H1 (cell line): ENCODE measurements around the gene JTB. TPM values are rescaled to one million over a fixed set of nuclear protein-coding genes. Genes with fewer than 3 reads are reported as not detected.

Source experiments
- CTCF ChIA-PET: fragments of 300-600 bp; sonication (Branson Sonifier 250); formaldehyde crosslinking; loops from one replicate; lab custom pipeline; 2021; ENCODE audit not compliant: partially characterized antibody; lab: Charles Lee
- POLR2A ChIA-PET: fragments of 300-600 bp; sonication (Branson Sonifier 250); formaldehyde crosslinking; loops from one replicate; lab custom pipeline; 2021; ENCODE audit warnings: inconsistent platforms; ENCODE audit not compliant: partially characterized antibody; lab: Charles Lee
- DNase-seq, 2 experiments: peaks; one replicate each; pipeline versions ENCODE4 v3.0.0 to v3.0.0-alpha.2; 2010 to 2022; ENCODE audit warnings: low spot score in 2 of 2, low read depth in 1 of 2, mixed read lengths in 1 of 2
- FAIRE-seq: peaks from 2 replicates; lab custom pipeline; 2011; peaks lifted over from hg19 to GRCh38; lab: Jason Lieb, UNC
- H2AFZ ChIP-seq: 2 replicates; pipeline ENCODE4 v1.8.1; 2012; ENCODE audit warnings: low read length, inconsistent platforms
- H2AK5ac ChIP-seq: 2 replicates; pipeline ENCODE4 v1.6.1; 2013; ENCODE audit warnings: low read depth, low read length
- H2BK120ac ChIP-seq: replicated peaks from 2 replicates; pipeline ENCODE3; 2013; ENCODE audit warnings: low read depth, low read length, inconsistent platforms
- H2BK12ac ChIP-seq: 2 replicates; pipeline ENCODE4 v1.6.1; 2013; ENCODE audit warnings: low read depth, low read length
- H2BK15ac ChIP-seq: 2 replicates; pipeline ENCODE4 v1.6.1; 2013; ENCODE audit warnings: low read length
- H2BK20ac ChIP-seq: 2 replicates; pipeline ENCODE4 v1.6.1; 2013; ENCODE audit warnings: low read length
- H2BK5ac ChIP-seq: 2 replicates; pipeline ENCODE4 v1.6.1; 2013; ENCODE audit warnings: low read depth, low read length
- H3K14ac ChIP-seq: 2 replicates; pipeline ENCODE4 v1.6.1; 2013; ENCODE audit warnings: inconsistent platforms; ENCODE audit not compliant: insufficient read length
- H3K18ac ChIP-seq: 2 replicates; pipeline ENCODE4 v1.6.1; 2013; ENCODE audit warnings: low read length; ENCODE audit errors: extremely low read depth
- H3K23ac ChIP-seq: 2 replicates; pipeline ENCODE4 v1.6.1; 2013; ENCODE audit warnings: inconsistent platforms; ENCODE audit not compliant: insufficient read length
- H3K23me2 ChIP-seq: 2 replicates; pipeline ENCODE4 v1.6.1; 2013; ENCODE audit warnings: low read depth, low read length
- H3K27ac ChIP-seq: 2 replicates; pipeline ENCODE4 v1.6.1; 2011; ENCODE audit warnings: low read depth, low read length, inconsistent platforms
- H3K27me3 ChIP-seq, 4 experiments: replicated peaks in 1 of 4; 1 replicate in 1 of 4; 2 replicates in 3 of 4; pipeline versions ENCODE4 v1.6.1 to v1.8.1; 2011 to 2013; ENCODE audit warnings: low read length in 3 of 4, mild to moderate bottlenecking in 3 of 4, inconsistent platforms in 2 of 4, mixed read lengths in 2 of 4, moderate library complexity in 1 of 4; ENCODE audit not compliant: control insufficient read depth in 3 of 4, insufficient read depth in 3 of 4; ENCODE audit errors: extremely low read depth in 1 of 4
- H3K36me3 ChIP-seq, 4 experiments: 2 replicates each; pipeline versions ENCODE4 v1.6.1 to v1.8.1; 2011 to 2013; ENCODE audit warnings: mild to moderate bottlenecking in 4 of 4, low read length in 3 of 4, moderate library complexity in 2 of 4, control low read depth in 1 of 4, inconsistent platforms in 1 of 4; ENCODE audit not compliant: insufficient read depth in 4 of 4, control insufficient read depth in 2 of 4
- H3K4ac ChIP-seq: replicated peaks from 2 replicates; pipeline ENCODE3; 2013; ENCODE audit warnings: low read length, low read depth, mixed read lengths, inconsistent platforms; ENCODE audit not compliant: insufficient read length
- H3K4me1 ChIP-seq, 4 experiments: replicated peaks in 1 of 4; 1 replicate in 1 of 4; 2 replicates in 3 of 4; pipeline versions ENCODE4 v1.6.1 to v1.8.1; 2011 to 2013; ENCODE audit warnings: low read length in 3 of 4, inconsistent platforms in 2 of 4, mixed read lengths in 1 of 4; ENCODE audit not compliant: insufficient read depth in 4 of 4, control insufficient read depth in 3 of 4
- H3K4me2 ChIP-seq, 2 experiments: 2 replicates each; pipeline versions ENCODE4 v1.6.1 to v1.8.1; 2011 to 2013; ENCODE audit warnings: low read depth in 2 of 2, low read length in 2 of 2, control low read depth in 1 of 2, inconsistent platforms in 1 of 2, mild to moderate bottlenecking in 1 of 2; ENCODE audit not compliant: insufficient read depth in 1 of 2
- H3K4me3 ChIP-seq, 4 experiments: fragments of 200-600, 300-600 bp in 1 of 4; sonication (generic), shearing (Covaris generic), sonication (Bioruptor Twin) in 1 of 4; 2 replicates each; pipeline versions ENCODE4 v1.5.1 to v1.8.1; 2011 to 2016; ENCODE audit warnings: low read length in 4 of 4, low read depth in 3 of 4, control low read depth in 2 of 4, inconsistent platforms in 2 of 4, mild to moderate bottlenecking in 2 of 4, mixed read lengths in 1 of 4, moderate library complexity in 1 of 4; ENCODE audit not compliant: insufficient read depth in 2 of 4; ENCODE audit errors: extremely low read depth in 1 of 4
- H3K56ac ChIP-seq: replicated peaks from 2 replicates; pipeline ENCODE3; 2013; ENCODE audit warnings: low read depth, mild to moderate bottlenecking, mixed read lengths, low read length, inconsistent platforms; ENCODE audit not compliant: insufficient read length
- H3K79me1 ChIP-seq: 2 replicates; pipeline ENCODE4 v1.6.1; 2013; ENCODE audit warnings: low read depth, low read length, control low read depth
- H3K79me2 ChIP-seq, 2 experiments: 2 replicates each; pipeline versions ENCODE4 v1.6.1 to v1.8.1; 2012 to 2013; ENCODE audit warnings: low read length in 2 of 2, mild to moderate bottlenecking in 2 of 2, inconsistent platforms in 1 of 2; ENCODE audit not compliant: insufficient read depth in 2 of 2, control insufficient read depth in 1 of 2
- H3K9ac ChIP-seq, 4 experiments: replicated peaks in 1 of 4; 1 replicate in 1 of 4; 2 replicates in 3 of 4; pipeline versions ENCODE4 v1.6.1 to v1.8.1; 2011 to 2013; ENCODE audit warnings: low read depth in 3 of 4, low read length in 3 of 4, control low read depth in 2 of 4, mild to moderate bottlenecking in 2 of 4, moderate library complexity in 2 of 4, inconsistent platforms in 1 of 4; ENCODE audit errors: extremely low read depth in 1 of 4
- H3K9me3 ChIP-seq, 2 experiments: 2 replicates each; pipeline versions ENCODE4 v1.6.1 to v1.8.1; 2012 to 2013; ENCODE audit warnings: mild to moderate bottlenecking in 2 of 2, moderate library complexity in 2 of 2, control low read depth in 1 of 2, inconsistent platforms in 1 of 2, low read depth in 1 of 2, low read length in 1 of 2, mixed read lengths in 1 of 2; ENCODE audit not compliant: insufficient read depth in 2 of 2
- H4K20me1 ChIP-seq, 2 experiments: replicated peaks in 1 of 2; 2 replicates each; pipeline versions ENCODE3 to v1.8.1; 2011 to 2013; ENCODE audit warnings: inconsistent platforms in 2 of 2, low read length in 2 of 2, mild to moderate bottlenecking in 1 of 2; ENCODE audit not compliant: insufficient read depth in 2 of 2, control insufficient read depth in 1 of 2
- H4K5ac ChIP-seq: 2 replicates; pipeline ENCODE4 v1.6.1; 2013; ENCODE audit warnings: low read length, low read depth, mixed read lengths, inconsistent platforms; ENCODE audit not compliant: insufficient read length
- H4K8ac ChIP-seq: 2 replicates; pipeline ENCODE4 v1.8.0; 2013; ENCODE audit warnings: mild to moderate bottlenecking, moderate library complexity, low read length, inconsistent platforms; ENCODE audit not compliant: insufficient read depth; ENCODE audit errors: extremely low read depth
- H4K91ac ChIP-seq: replicated peaks from 2 replicates; pipeline ENCODE3; 2013; ENCODE audit warnings: low read length, mixed read lengths, inconsistent platforms; ENCODE audit not compliant: insufficient read length
- BRCA1 ChIP-seq: IDR thresholded peaks from 2 replicates; pipeline ENCODE4 v1.6.1; 2012; ENCODE audit warnings: low read depth, low read length, improper control_type of control experiment
- CBX5 ChIP-seq: fragments of 300-800, 300-1000 bp; sonication (generic); IDR thresholded peaks from 2 replicates; pipeline ENCODE4 v1.7.1; 2016; ENCODE audit warnings: antibody characterized with exemption, low read length, low read depth
- EZH2 ChIP-seq: fragments of 200-600 bp; sonication (generic); IDR thresholded peaks from 2 replicates; pipeline ENCODE4 v1.7.1; 2012; ENCODE audit warnings: low read depth, mild to moderate bottlenecking, moderate library complexity, low read length, inconsistent platforms; ENCODE audit not compliant: severe bottlenecking
- JUND ChIP-seq: IDR thresholded peaks from 2 replicates; pipeline ENCODE4 v1.6.1; 2011; ENCODE audit warnings: mild to moderate bottlenecking, improper control_type of control experiment, low read length
- SAP30 ChIP-seq: fragments of 300-600 bp; sonication (generic); IDR thresholded peaks from 2 replicates; pipeline ENCODE4 v1.7.1; 2012; ENCODE audit warnings: low read length, moderate library complexity, mild to moderate bottlenecking, inconsistent platforms; ENCODE audit not compliant: insufficient read depth, insufficient replicate concordance
- SP2 ChIP-seq: IDR thresholded peaks from 2 replicates; pipeline ENCODE4 v1.6.1; 2012; ENCODE audit warnings: mild to moderate bottlenecking, low read length, inconsistent platforms
- WGBS, 2 experiments: shearing (Covaris generic) in 1 of 2; methylation state at CpG; one replicate each; pipeline versions ENCODE4 v1.1.6 to v1.1.7; 2013 to 2015; ENCODE audit warnings: low lambda C conversion rate in 2 of 2, mixed read lengths in 2 of 2, inconsistent platforms in 1 of 2, low coverage in 1 of 2, missing lambda C conversion rate in 1 of 2; ENCODE audit not compliant: insufficient replicate concordance in 2 of 2, insufficient coverage in 1 of 2, insufficient read length in 1 of 2; ENCODE audit errors: extremely low coverage in 1 of 2, missing lambda C conversion rate in 1 of 2; 5-methylcytosine and 5-hydroxymethylcytosine counted together
- polyA plus RNA-seq, 7 experiments: library from polyadenylated mRNA; depleted of rRNA in 3 of 7; stranded (reverse) in 5 of 7; unstranded in 2 of 7; fragments of >200 nt in 5 of 7; fragments of 200-250 nt in 2 of 7; gene quantifications; 1 replicate in 5 of 7; 2 replicates in 1 of 7; 4 replicates in 1 of 7; pipeline versions ENCODE4 v1.2.1 to v1.2.3, GENCODE V29; 2011 to 2013; ENCODE audit warnings: missing spikeins in 2 of 7, mixed read lengths in 2 of 7
- total RNA-seq: library from RNA; stranded (reverse); fragmentation: NEBNext Ultra II Directional; extraction: Animal tissue kit (Norgen Biotek cat#: 25700); gene quantifications from 2 replicates; pipeline ENCODE4 v1.2.1, GENCODE V29; 2021

Gene JTB
- total and polyA plus RNA-seq, 2 of the 8 experiments (the other 6 are each of a cell fraction or from before 2014, with no cell fraction given), result 91.1 to 122 TPM

GRCh38 chr1:153960206-153960605 lies 17.3 kb downstream of the JTB start:
- CTCF ChIA-PET, result interaction anchor here (1.5 to 1.9 kb wide), 2 partner anchors 15 to 134 kb away, joined by 3 to 4 read pairs; no protein-coding TSS in a partner anchor
- Histone ChIP-seq H3K4me1 (peaks cover 6 to 20% (median 12%) of the 10 kb centered on the region in 4 experiments), H2AFZ (no peak overlapping the region), H4K5ac (no peak overlapping the region), H2BK20ac (no peak overlapping the region), H3K23me2 (peaks cover 28% of the 10 kb centered on the region), H3K27me3 (no peaks in the 10 kb centered on the region), H3K56ac (no peak overlapping the region)
- POLR2A ChIA-PET, result interaction anchor here (0.9 to 15.7 kb wide), 6 partner anchors 13 to 184 kb away, joined by 3 to 454 read pairs (median 42); partner anchors contain the start of genes CREB3L4, DENND4B, JTB and RAB13
- TF ChIP-seq CBX5, result no peak
- TF ChIP-seq EZH2, result no peak
- TF ChIP-seq SAP30, result no peak
- TF ChIP-seq BRCA1, result no peak
- TF ChIP-seq JUND, result no peak
- no peak for TF ChIP-seq SP2
- TF ChIP-seq, all 59 proteins: peak for 0
- no peak overlapping the region for H2BK15ac ChIP-seq
- H3K4me3 ChIP-seq, result no peak overlapping the region
- H3K79me1 ChIP-seq, result peaks cover 23% of the 10 kb centered on the region
- H3K18ac ChIP-seq, result no peak overlapping the region
- no peak overlapping the region; a peak in 1 of 4 replicates for H3K4me2 ChIP-seq
- no peak overlapping the region for H3K9ac ChIP-seq
- DNase-seq, result no peak
- FAIRE-seq, result no peak
- no peak overlapping the region for H4K8ac ChIP-seq
- H2BK12ac ChIP-seq, result no peak overlapping the region
- H2BK5ac ChIP-seq, result no peak overlapping the region
- peaks cover 36 to 54% of the 10 kb centered on the region in 2 experiments for H3K79me2 ChIP-seq
- H3K23ac ChIP-seq, result no peak overlapping the region
- H3K14ac ChIP-seq, result no peak overlapping the region
- H3K4ac ChIP-seq, result no peak overlapping the region
- H3K9me3 ChIP-seq, result no peaks in the 10 kb centered on the region
- peaks cover 11 to 26% (median 19%) of the 10 kb centered on the region in 4 experiments for H3K36me3 ChIP-seq
- H4K91ac ChIP-seq, result no peak overlapping the region
- H2AK5ac ChIP-seq, result no peak overlapping the region
- H3K27ac ChIP-seq, result no peak overlapping the region
- no peak overlapping the region for H2BK120ac ChIP-seq
- peaks cover 5 to 9% of the 10 kb centered on the region in 2 experiments for H4K20me1 ChIP-seq
- 96% methylated on average over 10 of the region's 11 CpGs; no CpG with 5 or more reads in 1 of the 2 experiments for WGBS, 2 experiments
